Activated T-cell treated with anti-CD3 and anti-CD28 coated beads, Interleukin-2, amount 50 U/mL, for 48 hours (primary cell): ENCODE measurements around the gene UPK1A.

Experiments used
- DNase-seq, 2 experiments: peaks; one replicate each; pipeline ENCODE4 v3.0.0-alpha.2; 2020

The UPK1A gene

GRCh38 chr19:35666251-35666913, at the start of gene UPK1A:
TSS of gene UPK1A (plus strand) at chr19:35666517. CDS start at chr19:35666813, 296 bp downstream.
- DNase-seq: no peak

- no peak for DNase-seq
These were observed 47.5 kb upstream of the UPK1A start for GRCh38 chr19:35618857-35619256.

- no peak for DNase-seq
These were observed 46.9 kb upstream of the UPK1A start for GRCh38 chr19:35619290-35619923.

- DNase-seq: no peak
These were observed 46.3 kb upstream of the UPK1A start for GRCh38 chr19:35620001-35620400.

GRCh38 chr19:35621708-35622107, 44.6 kb upstream of the UPK1A start:
- no peak for DNase-seq

GRCh38 chr19:35622750-35623149, 43.6 kb upstream of the UPK1A start:
- no peak for DNase-seq

- DNase-seq: no peak
These were observed 42.8 kb upstream of the UPK1A start for GRCh38 chr19:35623327-35624010.

- no peak for DNase-seq
These were observed 38.1 kb upstream of the UPK1A start for GRCh38 chr19:35628264-35628564.

- DNase-seq: peak; percentile 99
These were observed 37.6 kb upstream of the UPK1A start, which contains the start of gene RBM42 for GRCh38 chr19:35628565-35629331. TSS of gene RBM42 (plus strand) at chr19:35629036. CDS start at chr19:35629154, 118 bp downstream.

GRCh38 chr19:35629332-35629633, 37.0 kb upstream of the UPK1A start:
- no peak for DNase-seq

- DNase-seq: no peak
These were observed 32.4 kb upstream of the UPK1A start for GRCh38 chr19:35633727-35634440.

GRCh38 chr19:35636651-35637050, 29.7 kb upstream of the UPK1A start:
- no peak for DNase-seq

GRCh38 chr19:35637165-35637564, 29.2 kb upstream of the UPK1A start:
- DNase-seq: no peak

GRCh38 chr19:35639321-35639639, 27.0 kb upstream of the UPK1A start:
- DNase-seq: no peak

GRCh38 chr19:35639863-35640262, 26.5 kb upstream of the UPK1A start:
- no peak for DNase-seq

- peak; percentile 63 for DNase-seq
These were observed 24.7 kb upstream of the UPK1A start, which contains the start of gene ETV2 for GRCh38 chr19:35641515-35642151. TSS of gene ETV2 (plus strand) at chr19:35641745. CDS start at chr19:35642461, 716 bp downstream.

GRCh38 chr19:35642312-35642711, 24.0 kb upstream of the UPK1A start:
- no peak for DNase-seq

- DNase-seq: no peak
These were observed 23.5 kb upstream of the UPK1A start for GRCh38 chr19:35642798-35643254.

- DNase-seq: peak; percentile 91 to 93
These were observed 22.8 kb upstream of the UPK1A start for GRCh38 chr19:35643255-35644205.

- peak; percentile 96 to 98 for DNase-seq
These were observed 21.9 kb upstream of the UPK1A start for GRCh38 chr19:35644206-35644986.
